ENCODE results near the gene CRK.

The CRK gene

GRCh38 chr17:1455797-1456599, at the start of gene CRK:
CRK (minus strand) TSS chr17:1456232; CDS start chr17:1456117, 115 bp downstream.
- peak; percentile 83 for DNase-seq

- no peak for DNase-seq
These were observed 49.6 kb upstream of the CRK start for GRCh38 chr17:1505586-1505985.

GRCh38 chr17:1504866-1505265, 48.8 kb upstream of the CRK start:
- DNase-seq: no peak

- no peak for DNase-seq
These were observed 47.7 kb upstream of the CRK start for GRCh38 chr17:1503699-1504098.

GRCh38 chr17:1498869-1499268, 42.8 kb upstream of the CRK start:
- no peak for DNase-seq

- DNase-seq: no peak
These were observed 42.2 kb upstream of the CRK start for GRCh38 chr17:1498233-1498632.

- no peak for DNase-seq
These were observed 41.8 kb upstream of the CRK start for GRCh38 chr17:1497831-1498230.

GRCh38 chr17:1496869-1497268, 40.8 kb upstream of the CRK start:
- DNase-seq: no peak

- no peak for DNase-seq
These were observed 39.4 kb upstream of the CRK start for GRCh38 chr17:1495265-1495989.

GRCh38 chr17:1494736-1495253, 38.8 kb upstream of the CRK start:
- DNase-seq: no peak

GRCh38 chr17:1494203-1494602, 38.2 kb upstream of the CRK start:
- no peak for DNase-seq

- no peak for DNase-seq
These were observed 37.4 kb upstream of the CRK start for GRCh38 chr17:1493291-1493980.

- DNase-seq: no peak
These were observed 36.5 kb upstream of the CRK start, which contains the start of gene MYO1C for GRCh38 chr17:1492249-1493206. MYO1C (minus strand) TSS chr17:1492686; CDS start chr17:1492487, 199 bp downstream.

GRCh38 chr17:1491443-1492248, 35.6 kb upstream of the CRK start:
- no peak for DNase-seq

- DNase-seq: peak; percentile 43
These were observed 34.8 kb upstream of the CRK start for GRCh38 chr17:1490643-1491442.

- DNase-seq: no peak
These were observed 32.8 kb upstream of the CRK start for GRCh38 chr17:1488826-1489270.

- no peak for DNase-seq
These were observed 32.1 kb upstream of the CRK start for GRCh38 chr17:1487939-1488825.

- DNase-seq: no peak
These were observed 31.0 kb upstream of the CRK start for GRCh38 chr17:1486802-1487695.

Measured in NCI-H510A (cell line).